DOHH2 (cell line): ENCODE results near the gene UBASH3B.
A peak's percentile ranks its signal among the peaks of the same experiment; 100 is the strongest.

ENCODE experiments used
- H3F3A ChIP-seq: fragments of 200-600 bp; sonication (generic), shearing (Covaris generic); 2 replicates; pipeline ENCODE4 v1.6.0; 2016; ENCODE audit warnings: antibody characterized with exemption, mild to moderate bottlenecking; ENCODE audit not compliant: control insufficient read depth, insufficient read depth
- H3K27ac ChIP-seq: fragments of 200-600 bp; sonication (generic); 2 replicates; pipeline ENCODE4 v1.5.1; 2014; ENCODE audit warnings: low read depth, mild to moderate bottlenecking, low read length, moderate library complexity
- H3K27me3 ChIP-seq: fragments of 200-600 bp; sonication (generic); 2 replicates; pipeline ENCODE4 v1.6.1; 2014; ENCODE audit warnings: mild to moderate bottlenecking, low read length, mixed read lengths; ENCODE audit not compliant: control insufficient read depth
- H3K36me3 ChIP-seq: fragments of 200-600 bp; sonication (generic); 2 replicates; pipeline ENCODE4 v1.6.1; 2014; ENCODE audit warnings: mild to moderate bottlenecking, low read length, moderate library complexity, mixed read lengths; ENCODE audit not compliant: control insufficient read depth
- H3K4me1 ChIP-seq: fragments of 200-600 bp; sonication (generic); 2 replicates; pipeline ENCODE4 v1.6.1; 2014; ENCODE audit warnings: mild to moderate bottlenecking, low read length, mixed read lengths; ENCODE audit not compliant: control insufficient read depth
- H3K4me2 ChIP-seq: fragments of 200-600 bp; sonication (generic); 2 replicates; pipeline ENCODE4 v1.6.0; 2014; ENCODE audit warnings: mild to moderate bottlenecking, low read length, moderate library complexity
- H3K4me3 ChIP-seq: fragments of 200-600 bp; sonication (generic); 2 replicates; pipeline ENCODE4 v1.5.1; 2014; ENCODE audit warnings: mild to moderate bottlenecking, low read length, mixed read lengths
- H3K79me2 ChIP-seq: fragments of 200-600 bp; sonication (generic); 2 replicates; pipeline ENCODE4 v1.6.1; 2014; ENCODE audit warnings: mild to moderate bottlenecking, low read length, mixed read lengths; ENCODE audit not compliant: control insufficient read depth
- H3K9me2 ChIP-seq: fragments of 200-600 bp; sonication (generic); replicated peaks from 2 replicates; pipeline ENCODE4 v1.6.1; 2014; ENCODE audit warnings: mild to moderate bottlenecking, low read length, mixed read lengths; ENCODE audit not compliant: control insufficient read depth
- H3K9me3 ChIP-seq: fragments of 200-600 bp; sonication (generic); 2 replicates; pipeline ENCODE4 v1.6.1; 2014; ENCODE audit warnings: antibody characterized with exemption, low read length, mixed read lengths; ENCODE audit not compliant: control insufficient read depth, insufficient read depth
- H4K20me1 ChIP-seq: fragments of 200-600 bp; sonication (generic); 2 replicates; pipeline ENCODE4 v1.6.0; 2014; ENCODE audit warnings: low read depth, mild to moderate bottlenecking, antibody characterized with exemption, low read length, moderate library complexity; ENCODE audit not compliant: control insufficient read depth, insufficient read depth
- EZH2phosphoT487 ChIP-seq: fragments of 200-600 bp; sonication (generic); IDR thresholded peaks from 2 replicates; pipeline ENCODE4 v1.6.1; 2017; ENCODE audit warnings: borderline replicate concordance, mild to moderate bottlenecking, antibody characterized with exemption, low read length, moderate library complexity, mixed read lengths
- TF ChIP-seq, protein P1 (sequence below): fragments of 200-600 bp; sonication (generic); IDR thresholded peaks from one replicate; pipeline ENCODE4 v1.5.1; 2014; ENCODE audit warnings: antibody characterized with exemption, mild to moderate bottlenecking, low read depth, low read length; ENCODE audit not compliant: poor library complexity, severe bottlenecking

The UBASH3B gene

DNA sequence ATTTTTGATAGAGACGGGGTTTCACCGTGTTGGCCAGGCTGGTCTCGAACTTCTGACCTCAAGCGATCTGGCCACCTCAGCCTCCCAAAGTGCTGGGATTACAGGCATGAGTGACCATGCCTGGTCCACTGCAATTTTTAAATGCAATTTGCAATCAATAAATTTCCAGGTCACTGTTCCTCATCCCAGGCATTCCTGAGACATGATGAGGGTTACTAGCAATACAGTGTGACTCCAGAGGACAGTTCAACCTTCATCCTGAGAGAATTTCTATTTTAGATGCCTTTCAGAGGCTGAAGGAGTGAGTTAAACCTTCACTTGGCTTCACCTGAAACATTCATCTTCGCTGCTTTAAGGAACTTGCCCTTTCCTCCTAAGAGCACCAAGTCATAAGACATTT lies 9.7 kb upstream of the UBASH3B start:
- H3K36me3 ChIP-seq, result no peaks in the 10 kb centered on the region
- no peak overlapping the region for H3K4me2 ChIP-seq
- H3K27me3 ChIP-seq, result no peaks in the 10 kb centered on the region

DNA sequence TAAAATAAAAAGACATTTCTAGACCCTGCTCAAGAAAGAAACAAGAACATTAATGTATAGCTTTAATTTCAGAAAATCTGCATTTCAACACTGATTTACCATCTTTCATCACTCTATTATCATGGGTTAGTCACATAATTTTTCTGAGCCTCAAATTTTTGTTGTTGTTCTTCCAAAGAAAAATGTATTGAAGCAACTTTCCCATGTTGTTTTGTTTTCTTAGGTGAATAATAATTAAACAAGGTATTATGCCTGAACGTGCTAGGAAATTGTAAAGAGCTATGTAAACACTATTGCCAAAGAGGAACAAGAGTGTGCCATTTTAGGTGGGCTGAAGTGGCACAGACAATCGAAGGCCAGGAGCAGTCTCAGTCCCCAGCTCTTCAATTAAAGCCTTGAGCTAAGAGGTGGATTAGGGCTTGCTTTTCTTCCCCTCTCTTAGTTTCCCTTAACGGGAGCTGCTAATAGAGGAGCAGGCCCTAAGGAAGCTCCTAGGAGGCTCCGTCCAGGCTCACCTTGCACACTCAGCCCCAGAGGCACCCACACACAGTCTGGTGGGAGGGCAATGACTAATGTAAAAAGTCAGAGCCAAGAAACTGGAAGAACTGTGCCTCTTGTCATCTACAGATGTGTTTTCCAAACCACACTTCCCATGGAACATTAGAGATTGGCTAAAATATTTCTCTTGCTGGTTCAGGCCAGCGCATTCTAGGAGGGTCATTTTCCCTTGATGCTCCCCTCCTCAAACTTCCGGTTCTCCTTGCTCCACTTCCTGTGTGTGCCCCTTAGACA lies 8.8 kb upstream of the UBASH3B start:
- no peak overlapping the region for H3K27ac ChIP-seq
- peaks cover 14% of the 10 kb centered on the region for H3K4me1 ChIP-seq
- no peaks in the 10 kb centered on the region for H3K27me3 ChIP-seq
- no peak for TF ChIP-seq EZH2phosphoT487
- TF ChIP-seq, protein P1, sequence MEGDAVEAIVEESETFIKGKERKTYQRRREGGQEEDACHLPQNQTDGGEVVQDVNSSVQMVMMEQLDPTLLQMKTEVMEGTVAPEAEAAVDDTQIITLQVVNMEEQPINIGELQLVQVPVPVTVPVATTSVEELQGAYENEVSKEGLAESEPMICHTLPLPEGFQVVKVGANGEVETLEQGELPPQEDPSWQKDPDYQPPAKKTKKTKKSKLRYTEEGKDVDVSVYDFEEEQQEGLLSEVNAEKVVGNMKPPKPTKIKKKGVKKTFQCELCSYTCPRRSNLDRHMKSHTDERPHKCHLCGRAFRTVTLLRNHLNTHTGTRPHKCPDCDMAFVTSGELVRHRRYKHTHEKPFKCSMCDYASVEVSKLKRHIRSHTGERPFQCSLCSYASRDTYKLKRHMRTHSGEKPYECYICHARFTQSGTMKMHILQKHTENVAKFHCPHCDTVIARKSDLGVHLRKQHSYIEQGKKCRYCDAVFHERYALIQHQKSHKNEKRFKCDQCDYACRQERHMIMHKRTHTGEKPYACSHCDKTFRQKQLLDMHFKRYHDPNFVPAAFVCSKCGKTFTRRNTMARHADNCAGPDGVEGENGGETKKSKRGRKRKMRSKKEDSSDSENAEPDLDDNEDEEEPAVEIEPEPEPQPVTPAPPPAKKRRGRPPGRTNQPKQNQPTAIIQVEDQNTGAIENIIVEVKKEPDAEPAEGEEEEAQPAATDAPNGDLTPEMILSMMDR, result no peak
- H3K9me3 ChIP-seq, result no peaks in the 10 kb centered on the region
- H3K4me3 ChIP-seq, result 0 out of 2 replicates have a peak overlapping the region, but pooled peaks have one; percentile 1
- no peaks in the 10 kb centered on the region for H3F3A ChIP-seq
- peak overlapping the region; percentile 15 for H3K4me2 ChIP-seq
- H4K20me1 ChIP-seq, result no peaks in the 10 kb centered on the region
- no peaks in the 10 kb centered on the region for H3K79me2 ChIP-seq
- no peaks in the 10 kb centered on the region for H3K9me2 ChIP-seq
- no peaks in the 10 kb centered on the region for H3K36me3 ChIP-seq

More for the DNA sequence above, 9.7 kb upstream of the UBASH3B start:
- H3F3A ChIP-seq, result no peaks in the 10 kb centered on the region
- peaks cover 14% of the 10 kb centered on the region for H3K4me1 ChIP-seq
- no peaks in the 10 kb centered on the region for H3K79me2 ChIP-seq
- H3K27ac ChIP-seq, result no peak overlapping the region
- H3K9me2 ChIP-seq, result no peaks in the 10 kb centered on the region
- no peak overlapping the region for H3K4me3 ChIP-seq
- no peaks in the 10 kb centered on the region for H3K9me3 ChIP-seq
- no peaks in the 10 kb centered on the region for H4K20me1 ChIP-seq
- TF ChIP-seq EZH2phosphoT487, result no peak
- TF ChIP-seq, protein P1, result no peak

DNA sequence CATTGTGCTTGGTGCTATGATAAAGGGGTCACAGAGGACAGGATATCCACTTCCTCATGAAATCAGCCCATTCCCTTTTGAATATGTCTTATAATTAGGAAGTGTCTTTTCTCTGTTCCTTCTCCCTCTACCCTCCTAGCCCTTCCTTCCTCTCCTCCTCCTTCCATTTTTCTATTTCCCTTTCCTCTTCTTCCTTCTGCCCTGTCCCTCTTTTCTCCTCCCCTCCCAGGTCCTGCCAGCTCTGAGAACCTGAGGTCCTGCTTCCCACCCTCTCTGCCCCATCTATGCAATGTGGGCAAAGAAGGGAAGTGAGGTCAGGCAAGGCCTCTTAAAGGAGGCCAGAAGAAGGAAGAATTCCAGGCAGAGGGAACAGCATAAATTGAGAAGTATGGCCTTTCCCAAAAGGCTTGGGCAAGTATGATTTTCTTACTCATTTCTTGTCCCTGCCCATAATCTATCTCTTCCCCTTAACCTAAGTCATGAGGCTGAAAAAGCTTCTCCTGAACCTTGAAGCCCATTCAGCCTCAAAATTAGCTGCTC lies 7.7 kb upstream of the UBASH3B start:
- no peak for TF ChIP-seq EZH2phosphoT487
- TF ChIP-seq, protein P1, result no peak
- no peak overlapping the region for H3K4me3 ChIP-seq
- H3F3A ChIP-seq, result no peaks in the 10 kb centered on the region
- H3K9me3 ChIP-seq, result no peaks in the 10 kb centered on the region
- H3K79me2 ChIP-seq, result no peaks in the 10 kb centered on the region
- no peaks in the 10 kb centered on the region for H3K27me3 ChIP-seq
- H4K20me1 ChIP-seq, result no peaks in the 10 kb centered on the region
- no peaks in the 10 kb centered on the region for H3K36me3 ChIP-seq
- H3K9me2 ChIP-seq, result no peaks in the 10 kb centered on the region
- no peak overlapping the region for H3K27ac ChIP-seq
- H3K4me2 ChIP-seq, result peak overlapping the region; percentile 15
- H3K4me1 ChIP-seq, result peaks cover 14% of the 10 kb centered on the region
